NAMALWA (cell line): ENCODE measurements around the gene FNBP1.

Source experiments
- DNase-seq: peaks from one replicate; pipeline ENCODE4 v3.0.0-alpha.2; 2015; ENCODE audit warnings: low spot score

Gene FNBP1

DNA sequence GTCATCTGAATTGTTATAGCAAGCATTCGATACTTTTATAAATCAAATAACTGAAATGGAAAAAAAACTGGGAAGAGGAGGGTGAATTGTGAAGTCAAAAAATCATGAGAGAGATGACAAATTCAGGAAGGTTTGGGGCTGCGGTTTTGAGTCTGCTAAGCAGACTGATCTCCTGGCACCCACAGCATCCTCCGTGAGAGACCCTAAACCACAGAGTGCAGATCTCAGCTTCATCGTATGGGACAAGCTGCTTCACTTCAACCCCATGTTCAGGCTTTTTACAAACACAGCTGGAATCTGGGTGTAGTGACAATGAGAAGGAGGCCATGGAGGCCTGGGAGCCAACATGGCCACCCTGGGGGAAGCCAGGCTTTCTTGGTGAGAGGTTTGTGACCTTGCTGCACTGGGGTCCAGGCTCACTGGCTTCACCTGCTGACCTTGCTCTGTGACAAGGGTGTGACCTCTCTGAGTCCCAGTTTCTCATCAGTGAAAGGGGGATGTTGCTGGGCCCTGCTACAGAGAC lies 188.3 kb downstream of the FNBP1 start:
- DNase-seq = no peak

DNA sequence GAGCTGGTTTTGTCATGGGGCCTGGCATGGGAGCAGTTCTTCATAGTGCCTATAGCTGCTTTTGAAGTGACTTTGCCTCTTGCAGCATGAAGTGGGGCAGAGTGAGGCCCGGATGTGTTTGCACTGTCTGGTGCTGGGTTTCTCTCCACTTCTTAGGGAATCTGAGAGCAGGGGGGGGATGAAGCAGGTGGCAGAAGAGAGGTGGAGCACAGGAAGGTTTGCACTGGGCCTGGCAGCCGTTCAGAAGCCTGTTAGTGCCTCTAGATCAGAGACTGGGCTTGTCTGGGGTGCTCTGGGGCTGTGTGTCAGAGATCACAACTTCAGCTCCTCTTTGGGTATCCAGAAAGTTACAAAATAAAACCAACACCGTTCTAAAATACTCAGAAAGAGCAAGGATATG lies 189.4 kb downstream of the FNBP1 start:
- DNase-seq = no peak

DNA sequence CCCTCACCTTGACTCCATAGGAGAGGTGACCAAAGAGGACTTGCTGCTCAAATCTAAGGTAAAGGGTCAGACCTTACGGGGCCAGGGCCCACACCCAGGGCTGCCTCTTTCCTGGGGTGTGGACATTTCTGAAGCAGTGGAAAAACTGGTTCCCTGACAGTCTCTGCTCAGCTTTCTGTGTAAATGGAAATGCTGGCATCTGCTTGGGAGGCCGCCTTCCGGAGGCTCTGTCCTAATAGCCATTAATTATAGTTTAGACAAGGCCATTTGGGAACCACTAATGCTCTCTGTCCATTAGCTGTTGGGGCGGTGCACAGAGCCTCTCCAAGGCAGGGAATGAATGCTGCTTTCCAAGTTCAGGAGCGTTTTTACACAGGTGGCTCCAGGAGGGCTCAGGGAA lies 190.4 kb downstream of the FNBP1 start:
- no peak for DNase-seq

DNA sequence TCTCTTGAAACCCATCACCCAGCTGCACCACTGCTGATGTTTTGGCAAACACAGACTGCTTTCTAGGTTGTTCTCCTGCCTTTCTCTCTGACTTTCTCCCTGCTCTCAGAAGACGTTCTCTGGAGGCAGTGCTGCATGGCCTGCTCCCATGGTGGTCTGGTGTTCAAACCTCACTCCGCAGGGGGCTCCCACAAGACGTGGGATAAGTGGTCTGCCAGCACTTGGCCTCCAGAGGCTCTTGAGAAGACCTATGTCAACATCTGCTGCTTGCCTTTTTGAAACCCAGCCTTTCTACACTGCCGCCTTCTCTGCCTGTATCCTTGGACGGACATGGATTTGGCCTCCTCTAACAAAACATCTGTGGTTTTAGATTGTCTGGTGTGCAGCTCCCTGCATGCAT lies 191.2 kb downstream of the FNBP1 start:
- DNase-seq = no peak

DNA sequence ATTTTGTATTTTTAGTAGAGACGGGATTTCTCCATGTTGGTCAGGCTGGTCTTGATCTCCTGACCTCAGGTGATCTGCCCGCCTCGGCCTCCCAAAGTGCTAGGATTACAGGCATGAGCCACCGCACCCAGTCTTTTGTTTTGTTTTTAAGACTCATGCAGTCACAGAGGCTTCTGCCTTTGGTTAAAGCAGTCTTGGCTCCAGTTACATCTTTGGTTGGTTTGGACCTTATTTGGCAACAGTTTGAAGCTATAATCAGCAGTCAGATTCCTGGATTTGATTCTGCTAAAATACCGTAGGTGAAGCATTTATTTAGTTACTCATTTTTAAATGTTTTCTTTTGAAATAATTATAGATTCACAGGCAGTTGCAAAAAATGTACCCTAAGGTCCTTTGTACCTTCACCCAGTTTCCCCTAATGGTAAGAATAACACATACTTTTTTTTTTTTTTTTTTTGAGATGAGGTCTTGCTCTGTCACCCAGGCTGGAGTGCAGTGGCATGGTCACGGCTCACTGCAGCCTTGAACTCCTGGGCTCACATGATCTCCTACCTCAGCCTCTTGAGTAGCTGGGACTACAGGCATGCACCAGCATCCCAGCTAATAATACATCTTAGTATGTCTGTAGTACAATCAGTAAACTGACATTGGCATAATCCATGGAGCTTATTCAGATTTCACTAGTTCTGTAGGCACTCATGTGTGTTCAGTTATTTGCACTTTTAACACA lies 192.0 kb downstream of the FNBP1 start:
- no peak for DNase-seq

DNA sequence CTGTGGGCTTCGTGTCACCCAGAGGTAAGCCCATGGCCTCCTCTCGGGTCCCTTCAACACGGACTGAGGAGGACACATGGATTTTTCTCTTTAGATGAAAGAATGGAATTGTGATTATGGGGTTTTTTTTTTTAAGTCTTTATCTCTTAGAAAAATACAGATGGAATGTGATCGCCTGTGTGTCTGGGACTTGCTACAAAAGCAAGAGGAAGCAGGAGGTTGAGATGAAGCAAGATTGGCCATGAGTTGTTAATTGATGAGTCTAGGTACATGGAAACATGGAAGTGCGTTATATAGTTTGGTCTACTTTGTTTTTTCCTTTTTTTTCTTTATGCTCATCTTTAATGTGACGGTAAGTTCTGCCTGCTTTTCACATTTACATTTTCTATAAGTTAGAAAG lies 193.1 kb downstream of the FNBP1 start:
- DNase-seq = no peak

DNA sequence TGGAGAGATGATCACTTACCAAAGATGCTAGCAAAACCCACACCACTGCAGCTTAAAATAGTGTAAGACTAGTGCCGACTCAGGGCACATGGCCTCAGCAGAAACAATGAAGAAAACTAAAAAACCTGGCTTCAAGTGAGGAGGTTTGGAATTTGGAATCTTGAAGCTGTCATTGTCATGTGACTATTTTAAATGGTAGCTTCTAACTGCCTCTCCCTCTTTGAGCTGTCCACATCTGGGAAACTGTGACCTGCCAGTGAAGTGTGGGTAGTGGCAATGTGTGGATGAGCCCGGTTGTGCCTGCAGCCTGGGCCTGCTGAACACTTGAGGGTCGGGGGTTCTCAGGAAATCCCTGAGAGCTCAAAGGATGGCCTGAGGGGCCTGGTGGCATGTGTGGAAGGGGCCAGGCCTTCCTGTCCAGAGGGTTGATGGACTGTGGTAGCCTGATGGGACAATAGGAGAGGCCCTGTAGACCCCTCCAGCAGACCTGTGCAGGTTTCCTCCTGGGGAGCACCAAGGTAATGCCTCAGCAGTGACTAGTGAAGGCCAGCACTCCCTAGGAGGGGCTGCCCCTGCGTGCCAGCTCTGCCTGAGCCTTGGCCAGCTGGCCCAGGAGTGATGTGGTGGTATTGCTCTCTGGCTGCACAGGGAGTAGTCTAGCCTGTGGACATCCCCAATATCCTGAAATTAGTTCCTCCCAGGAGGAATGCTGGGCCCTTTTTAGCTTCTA lies 194.1 kb downstream of the FNBP1 start:
- DNase-seq = no peak

DNA sequence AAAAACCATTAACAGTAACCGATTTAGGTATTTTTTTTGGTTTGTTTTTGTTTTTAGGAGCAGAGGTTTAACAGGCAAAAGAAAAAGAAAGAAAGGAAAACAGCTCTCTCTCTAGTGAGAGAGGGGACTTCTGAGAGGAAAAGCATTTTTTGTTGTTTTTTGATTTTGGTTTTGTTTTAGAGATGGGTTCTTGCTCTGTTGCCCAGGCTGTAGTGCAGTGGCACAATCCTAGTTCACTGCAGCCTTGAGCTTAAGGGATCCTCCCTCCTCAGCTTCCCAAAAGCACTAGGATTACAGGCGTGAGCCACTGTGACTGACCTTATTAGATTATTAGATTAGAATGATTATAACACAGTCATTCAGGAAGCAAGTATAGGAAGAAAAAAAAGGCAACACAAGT lies 197.6 kb downstream of the FNBP1 start:
- DNase-seq = no peak

DNA sequence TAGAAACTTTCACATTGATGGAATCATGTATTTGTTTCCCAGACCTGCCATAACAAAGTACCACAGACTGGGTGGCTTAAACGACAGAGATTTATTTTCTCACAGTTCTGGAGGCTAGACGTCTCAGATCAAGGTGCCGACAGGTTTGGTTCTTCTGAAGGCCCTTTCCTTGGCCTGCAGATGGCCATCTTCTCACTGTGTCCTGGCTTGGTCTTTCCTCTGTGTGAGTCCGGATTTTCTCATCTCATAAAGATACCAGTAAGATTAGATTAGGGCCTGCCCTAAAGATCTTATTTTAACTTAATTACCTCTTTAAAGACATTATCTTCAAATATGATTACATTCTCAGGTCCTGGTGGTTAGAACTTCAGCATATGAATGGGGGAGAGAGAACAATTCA lies 201.9 kb downstream of the FNBP1 start:
- no peak for DNase-seq

DNA sequence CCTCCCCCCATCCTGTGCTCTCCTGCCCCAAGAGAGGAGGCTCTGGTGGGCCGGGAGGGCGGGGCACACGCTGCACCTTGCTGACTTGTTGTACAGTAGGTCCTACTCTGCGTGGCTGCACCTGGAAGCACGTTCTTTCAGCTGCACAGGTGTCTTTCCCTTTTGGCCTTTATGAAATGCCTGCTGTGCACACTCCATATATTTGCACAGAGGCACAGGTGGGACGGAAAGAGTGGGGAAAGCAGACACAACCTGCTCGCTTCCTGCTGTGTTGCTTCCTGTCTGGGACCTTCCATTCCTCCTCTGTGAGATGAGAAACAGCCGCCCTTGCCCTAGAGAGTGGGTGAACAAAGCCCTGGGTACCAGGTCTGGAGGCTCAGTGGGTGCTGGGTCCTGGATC lies 203.0 kb downstream of the FNBP1 start:
- no peak for DNase-seq

DNA sequence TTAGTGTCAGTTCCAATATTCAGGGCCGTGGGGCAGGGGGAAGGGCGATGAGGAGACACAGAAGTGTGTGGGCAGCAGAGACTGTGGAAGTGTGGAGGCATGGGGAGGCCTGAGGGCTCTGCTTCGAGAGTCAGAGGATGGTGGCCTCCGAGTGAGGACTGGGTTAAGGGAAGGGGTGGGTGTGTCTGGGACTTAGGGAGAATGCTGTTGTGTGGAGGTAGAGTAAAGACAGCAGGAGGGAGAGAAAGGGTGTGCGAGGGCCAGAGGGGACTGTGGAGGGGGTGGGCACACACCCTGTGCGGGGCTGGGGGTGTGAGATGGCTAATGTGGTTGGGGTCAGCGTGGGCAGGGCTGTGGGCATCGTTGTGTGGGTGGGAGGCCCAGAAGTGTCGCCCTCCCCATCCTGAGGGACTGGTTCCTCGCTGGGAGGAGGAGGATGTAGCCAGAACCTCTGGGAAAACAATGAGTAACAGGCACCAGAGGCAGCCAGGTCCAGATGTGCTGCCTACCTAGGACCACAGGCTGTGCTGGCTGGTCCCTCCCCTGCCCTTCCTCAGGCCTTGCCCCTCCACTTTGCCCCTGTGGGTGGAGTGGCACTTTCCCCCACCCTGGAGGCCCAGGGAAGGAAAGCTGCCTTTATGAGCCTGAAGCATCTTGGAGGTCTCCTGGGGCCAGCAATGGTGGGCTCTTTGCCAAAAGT lies 203.5 kb downstream of the FNBP1 start:
- no peak for DNase-seq

DNA sequence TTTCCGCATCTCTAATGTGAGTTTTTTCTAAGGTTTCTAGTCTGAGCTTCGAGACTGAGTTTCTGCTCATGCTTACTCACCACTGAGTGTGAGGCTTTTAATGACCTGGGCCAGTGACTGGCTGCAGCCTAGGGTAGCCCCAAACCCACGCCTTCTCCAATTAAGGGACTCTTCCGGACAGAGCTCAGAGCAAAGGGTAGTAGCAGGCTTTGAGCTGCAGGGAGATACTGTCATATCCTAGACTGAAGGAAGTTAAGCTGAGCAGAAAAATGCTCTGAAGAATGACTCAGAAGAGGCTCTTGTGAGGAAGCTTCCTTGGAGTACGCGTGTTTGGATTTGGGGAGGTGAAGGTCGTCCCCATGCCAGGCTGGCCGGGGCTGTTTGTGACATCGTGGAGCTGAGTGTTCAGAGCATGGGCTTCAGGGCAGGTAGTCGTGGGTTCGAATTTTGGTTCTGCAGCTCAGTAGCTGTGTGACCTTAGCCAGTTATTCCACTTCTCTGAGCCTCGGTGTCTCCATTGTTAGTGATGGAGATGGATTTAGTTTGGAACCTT lies 204.2 kb downstream of the FNBP1 start:
- DNase-seq = no peak
